Stomach (tissue), 4 donors: Measurements from ENCODE around the gene SPEM2.

Experiments used
- CTCF ChIP-seq, 7 experiments: fragments of 450-650 bp in 4 of 7; fragments of 200-600 bp in 3 of 7; sonication (generic) in 3 of 7; IDR thresholded peaks; one replicate each; pipeline ENCODE4 v1.5.1; 2016 to 2019; ENCODE audit warnings: antibody characterized with exemption in 7 of 7, control low read depth in 2 of 7, mild to moderate bottlenecking in 1 of 7
- EP300 ChIP-seq: sonication (generic); formaldehyde crosslinking; IDR thresholded peaks from one replicate; pipeline ENCODE4 v1.6.1; 2017; ENCODE audit warnings: antibody characterized with exemption
- POLR2A ChIP-seq, 4 donors: fragments of 450-650 bp; IDR thresholded peaks; one replicate each; pipeline ENCODE4 v1.6.1; 2016; ENCODE audit warnings: antibody characterized with exemption in 4 of 4, control low read depth in 2 of 4, mild to moderate bottlenecking in 1 of 4, moderate library complexity in 1 of 4
- POLR2AphosphoS5 ChIP-seq, 3 donors: sonication (generic); formaldehyde crosslinking; IDR thresholded peaks; one replicate each; pipeline ENCODE4 v1.6.1; 2016; ENCODE audit warnings: antibody characterized with exemption in 3 of 3

GRCh38 chr17:7431231-7431630 is 5.8 kb downstream of the SPEM2 start:
- TF ChIP-seq CTCF (IDR thresholded peaks at IDR 0.05), result no peak
- TF ChIP-seq POLR2A (IDR thresholded peaks at IDR 0.05), result no peak
- no peak for TF ChIP-seq EP300
- no peak for TF ChIP-seq POLR2AphosphoS5 (IDR thresholded peaks at IDR 0.05)
